Suppressor macrophage treated with lipopolysaccharide for 4 hours (primary cell): ENCODE data around the gene NCBP3.
"Not testable (repeated sequence)": the region's sequence is repeated elsewhere in the genome, so short reads cannot be mapped to it uniquely, and the experiment has no call there.

ENCODE experiments used
- DNase-seq: peaks from one replicate; pipeline ENCODE4 v3.0.0-alpha.2; 2020

The NCBP3 gene

GRCh38 chr17:3809135-3809534, 36.9 kb downstream of the NCBP3 start:
- no peak for DNase-seq

GRCh38 chr17:3808701-3809100, 37.3 kb downstream of the NCBP3 start:
- DNase-seq, result no peak

- no peak for DNase-seq
Observed at GRCh38 chr17:3805581-3805980, 40.5 kb downstream of the NCBP3 start.

GRCh38 chr17:3804503-3804931, 41.5 kb downstream of the NCBP3 start:
- DNase-seq, result peak; percentile 68

GRCh38 chr17:3803308-3803640, 42.8 kb downstream of the NCBP3 start:
- DNase-seq, result peak; percentile 80

- peak; percentile 70 for DNase-seq
Observed at GRCh38 chr17:3802461-3803307, 43.4 kb downstream of the NCBP3 start.

GRCh38 chr17:3801792-3802191, 44.3 kb downstream of the NCBP3 start:
- no peak for DNase-seq

- DNase-seq, result no peak
Observed at GRCh38 chr17:3801347-3801746, 44.7 kb downstream of the NCBP3 start.

GRCh38 chr17:3800362-3801271, 45.4 kb downstream of the NCBP3 start, which contains the start of gene ITGAE:
ITGAE (minus strand) TSS chr17:3801188; CDS start chr17:3801144, 44 bp downstream.
- DNase-seq, result peak; percentile 22

- peak; percentile 37 for DNase-seq
Observed at GRCh38 chr17:3799181-3799945, 46.7 kb downstream of the NCBP3 start.

- DNase-seq, result peak; percentile 80
Observed at GRCh38 chr17:3798273-3799180, 47.5 kb downstream of the NCBP3 start.

GRCh38 chr17:3796822-3797170, 49.2 kb downstream of the NCBP3 start:
- DNase-seq, result no peak

GRCh38 chr17:3796110-3796821, 49.8 kb downstream of the NCBP3 start:
- DNase-seq, result no peak

- DNase-seq, result no peak
Observed at GRCh38 chr17:3795390-3796102, 50.5 kb downstream of the NCBP3 start.

GRCh38 chr17:3794557-3795389, 51.3 kb downstream of the NCBP3 start:
- DNase-seq, result no peak

GRCh38 chr17:3794152-3794551, 51.9 kb downstream of the NCBP3 start:
- DNase-seq, result not testable (repeated sequence)

- DNase-seq, result not testable (repeated sequence)
Observed at GRCh38 chr17:3793258-3793657, 52.8 kb downstream of the NCBP3 start.

GRCh38 chr17:3792481-3792880, 53.6 kb downstream of the NCBP3 start:
- DNase-seq, result no peak

GRCh38 chr17:3788200-3788599, 57.8 kb downstream of the NCBP3 start:
- peak; percentile 10 for DNase-seq

- DNase-seq, result not testable (repeated sequence)
Observed at GRCh38 chr17:3785323-3785722, 60.7 kb downstream of the NCBP3 start.
